Adrenal gland (tissue), 5 donors: Measurements from ENCODE around the gene FAM9A.
"Not testable (repeated sequence)": the region's sequence is repeated elsewhere in the genome, so short reads cannot be mapped to it uniquely, and the experiment has no call there.

Experiments
- CTCF ChIP-seq, 6 experiments: fragments of 450-650 bp in 4 of 6; fragments of 200-600 bp in 2 of 6; sonication (generic) in 1 of 6; IDR thresholded peaks; 1 replicate in 5 of 6; 2 replicates in 1 of 6; pipeline versions ENCODE4 v1.5.1 to v1.8.0; 2016 to 2021; ENCODE audit warnings: antibody characterized with exemption in 6 of 6, mild to moderate bottlenecking in 2 of 6, moderate library complexity in 1 of 6
- POLR2A ChIP-seq, 2 donors: fragments of 450-650 bp; IDR thresholded peaks; one replicate each; pipeline ENCODE4 v1.6.1; 2017; ENCODE audit warnings: antibody characterized with exemption in 2 of 2, mild to moderate bottlenecking in 2 of 2, moderate library complexity in 1 of 2
- donor health status: DM: no; HTN: no; CAD: no.

GRCh38 chrX:8787119-8787518, 14.1 kb downstream of the FAM9A start:
- TF ChIP-seq CTCF, POLR2A (IDR thresholded peaks at IDR 0.05): not testable (repeated sequence)
